ENCODE results near the gene DUSP22. TPM values are rescaled to one million over a fixed set of nuclear protein-coding genes. Genes with fewer than 3 reads are reported as not detected.
A peak's percentile ranks its signal among the peaks of the same experiment; 100 is the strongest.

The DUSP22 gene
- polyA plus RNA-seq, 3 donors = 107 to 120 (median 117) TPM

- Histone ChIP-seq H3K27me3 (ENCODE audit: control insufficient read depth in 2 of 2, insufficient read depth in 2 of 2, low read length in 2 of 2) (peaks cover 0 to 13% of the 10 kb centered on the region in 2 donors), H3K4me2 (replicated peaks; ENCODE audit: extremely low read depth, low read length, poor library complexity, severe bottlenecking) (no peak overlapping the region), H3K79me2 (ENCODE audit: insufficient read depth, low read length) (no peaks in the 10 kb centered on the region), H3K4me1 (ENCODE audit: control insufficient read depth in 1 of 2, insufficient read depth in 2 of 2, low read length in 2 of 2) (peaks cover 10 to 12% of the 10 kb centered on the region in 2 donors), H3K9ac (ENCODE audit: insufficient read depth, low read length, poor library complexity, severe bottlenecking) (no peak overlapping the region), H2AFZ (ENCODE audit: insufficient read depth, low read depth, low read length, poor library complexity, severe bottlenecking) (no peak overlapping the region), H3K36me3 (replicated peaks in 1 of 2; ENCODE audit: control insufficient read depth in 1 of 2, insufficient read depth in 2 of 2, low read length in 2 of 2) (no peaks in the 10 kb centered on the region), H3K27ac (ENCODE audit: low read depth in 1 of 2, low read length in 2 of 2) (no peak overlapping the region), H3K9me3 (replicated peaks in 1 of 2; ENCODE audit: control insufficient read depth in 1 of 2, insufficient read depth in 1 of 2, low read length in 2 of 2) (no peaks in the 10 kb centered on the region), H4K20me1 (ENCODE audit: insufficient read depth, low read length) (no peaks in the 10 kb centered on the region), H3K4me3 (replicated peaks in 1 of 3; ENCODE audit: low read depth in 2 of 3, low read length in 3 of 3) (no peak overlapping the region)
- Mint-ChIP-seq H3K4me3 (no peak overlapping the region), H3K27ac (peak overlapping the region in 2 of 7 donors; percentile 7 to 31), H3K4me1 (peaks cover 15% of the 10 kb centered on the region), H3K9me3 (peaks cover 3 to 40% (median 13%) of the 10 kb centered on the region in 7 donors), H3K27me3 (ENCODE audit: low read depth in 3 of 3) (peaks cover 19 to 35% (median 26%) of the 10 kb centered on the region in 3 donors), H3K36me3 (no peaks in the 10 kb centered on the region)
- WGBS (ENCODE audit: insufficient coverage) = 90% methylated on average over 25 of the region's 26 CpGs
- TF ChIP-seq, protein P1, sequence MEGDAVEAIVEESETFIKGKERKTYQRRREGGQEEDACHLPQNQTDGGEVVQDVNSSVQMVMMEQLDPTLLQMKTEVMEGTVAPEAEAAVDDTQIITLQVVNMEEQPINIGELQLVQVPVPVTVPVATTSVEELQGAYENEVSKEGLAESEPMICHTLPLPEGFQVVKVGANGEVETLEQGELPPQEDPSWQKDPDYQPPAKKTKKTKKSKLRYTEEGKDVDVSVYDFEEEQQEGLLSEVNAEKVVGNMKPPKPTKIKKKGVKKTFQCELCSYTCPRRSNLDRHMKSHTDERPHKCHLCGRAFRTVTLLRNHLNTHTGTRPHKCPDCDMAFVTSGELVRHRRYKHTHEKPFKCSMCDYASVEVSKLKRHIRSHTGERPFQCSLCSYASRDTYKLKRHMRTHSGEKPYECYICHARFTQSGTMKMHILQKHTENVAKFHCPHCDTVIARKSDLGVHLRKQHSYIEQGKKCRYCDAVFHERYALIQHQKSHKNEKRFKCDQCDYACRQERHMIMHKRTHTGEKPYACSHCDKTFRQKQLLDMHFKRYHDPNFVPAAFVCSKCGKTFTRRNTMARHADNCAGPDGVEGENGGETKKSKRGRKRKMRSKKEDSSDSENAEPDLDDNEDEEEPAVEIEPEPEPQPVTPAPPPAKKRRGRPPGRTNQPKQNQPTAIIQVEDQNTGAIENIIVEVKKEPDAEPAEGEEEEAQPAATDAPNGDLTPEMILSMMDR (IDR thresholded peaks at IDR 0.05) = no peak
- intact Hi-C loops (cut with micrococcal nuclease) = no loop called here
- DNase-seq = no peak
These were observed 81.8 kb downstream of the DUSP22 start for GRCh38 chr6:373773-374724.

DNA sequence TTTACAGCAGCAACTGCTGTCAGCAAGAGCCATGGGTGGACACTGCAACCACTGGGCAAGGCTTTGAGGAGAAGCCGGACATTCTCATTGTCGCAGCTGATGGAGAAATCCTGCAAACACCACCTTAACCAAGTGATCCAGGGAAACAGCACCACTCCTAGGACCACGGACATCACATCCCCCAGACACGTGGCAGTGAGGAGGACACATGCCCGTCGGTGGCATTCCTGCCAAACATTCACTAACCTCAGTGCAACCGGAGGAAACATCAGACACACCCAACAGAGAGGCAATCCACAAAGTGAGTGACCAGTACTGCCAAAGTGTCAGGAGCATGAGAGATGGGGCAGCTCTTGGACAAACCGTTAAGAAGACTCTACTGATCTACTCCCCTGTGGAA is 82.7 kb downstream of the DUSP22 start:
- H2AFZ ChIP-seq (ENCODE audit: insufficient read depth, low read depth, low read length, poor library complexity, severe bottlenecking) = no peak overlapping the region
- H3K4me3 ChIP-seq (replicated peaks in 1 of 3; ENCODE audit: low read depth in 2 of 3, low read length in 3 of 3) = no peak overlapping the region
- no peaks in the 10 kb centered on the region for H3K36me3 Mint-ChIP-seq
- H3K79me2 ChIP-seq (ENCODE audit: insufficient read depth, low read length) = no peaks in the 10 kb centered on the region
- H4K20me1 ChIP-seq (ENCODE audit: insufficient read depth, low read length) = no peaks in the 10 kb centered on the region
- H3K4me3 Mint-ChIP-seq = no peak overlapping the region
- H3K9ac ChIP-seq (ENCODE audit: insufficient read depth, low read length, poor library complexity, severe bottlenecking) = no peak overlapping the region
- peaks cover 0 to 16% of the 10 kb centered on the region in 2 donors for H3K27me3 ChIP-seq (ENCODE audit: control insufficient read depth in 2 of 2, insufficient read depth in 2 of 2, low read length in 2 of 2)
- no peaks in the 10 kb centered on the region for H3K9me3 ChIP-seq (replicated peaks in 1 of 2; ENCODE audit: control insufficient read depth in 1 of 2, insufficient read depth in 1 of 2, low read length in 2 of 2)
- no peak overlapping the region for H3K4me2 ChIP-seq (replicated peaks; ENCODE audit: extremely low read depth, low read length, poor library complexity, severe bottlenecking)
- WGBS (ENCODE audit: insufficient coverage) = 89% methylated on average over 7 of the region's 8 CpGs
- no peak for DNase-seq
- TF ChIP-seq, protein P1 (IDR thresholded peaks at IDR 0.05) = no peak
- no peak overlapping the region for H3K27ac ChIP-seq (ENCODE audit: low read depth in 1 of 2, low read length in 2 of 2)
- H3K27me3 Mint-ChIP-seq (ENCODE audit: low read depth in 3 of 3) = peaks cover 20 to 38% (median 25%) of the 10 kb centered on the region in 3 donors
- peaks cover 17% of the 10 kb centered on the region for H3K4me1 Mint-ChIP-seq
- peaks cover 13 to 17% of the 10 kb centered on the region in 2 donors for H3K4me1 ChIP-seq (ENCODE audit: control insufficient read depth in 1 of 2, insufficient read depth in 2 of 2, low read length in 2 of 2)
- no peak overlapping the region for H3K27ac Mint-ChIP-seq
- H3K9me3 Mint-ChIP-seq = peaks cover 3 to 38% (median 11%) of the 10 kb centered on the region in 7 donors
- intact Hi-C loops (cut with micrococcal nuclease) = no loop called here
- H3K36me3 ChIP-seq (replicated peaks in 1 of 2; ENCODE audit: control insufficient read depth in 1 of 2, insufficient read depth in 2 of 2, low read length in 2 of 2) = no peaks in the 10 kb centered on the region

All from CD14-positive monocyte (primary cell).